AG04450 (cell line): ENCODE results near the gene DHRS4L2. TPM values are rescaled to one million over a fixed set of nuclear protein-coding genes. Genes with fewer than 3 reads are reported as not detected.
"Not testable (repeated sequence)": the region's sequence is repeated elsewhere in the genome, so short reads cannot be mapped to it uniquely, and the experiment has no call there.

Source experiments
- CTCF ChIA-PET: fragments of 300-600, 350-600 bp; formaldehyde crosslinking; extraction: SDS; loops from one replicate; lab custom pipeline; 2022; ENCODE audit warnings: antibody characterized with exemption, inconsistent platforms; lab: Charles Lee
- POLR2A ChIA-PET: fragments of 350-600 bp; formaldehyde crosslinking; extraction: SDS; loops from one replicate; lab custom pipeline; 2021; ENCODE audit warnings: antibody characterized with exemption, inconsistent platforms; lab: Yijun Ruan, JAX
- DNase-seq: peaks from one replicate; pipeline ENCODE4 v3.0.0-alpha.2; 2011; ENCODE audit warnings: low read depth, low spot score
- H3K27ac ChIP-seq: one replicate; pipeline ENCODE4 v1.5.1; 2012; ENCODE audit warnings: low read depth, low read length, control low read depth
- H3K27me3 ChIP-seq: one replicate; pipeline ENCODE4 v1.6.0; 2012; ENCODE audit warnings: low read length; ENCODE audit not compliant: control insufficient read depth, insufficient read depth
- H3K4me3 ChIP-seq: 2 replicates; pipeline ENCODE4 v1.5.1; 2011; ENCODE audit warnings: mild to moderate bottlenecking, low read depth, low read length, control low read depth
- H3K9me3 ChIP-seq: 2 replicates; pipeline ENCODE4 v1.5.1; 2012; ENCODE audit warnings: low read length; ENCODE audit not compliant: control insufficient read depth, insufficient read depth
- CTCF ChIP-seq: IDR thresholded peaks from 2 replicates; pipeline ENCODE4 v1.5.1; 2011; ENCODE audit warnings: low read depth, low read length, control low read depth, inconsistent platforms
- polyA plus RNA-seq: library from polyadenylated mRNA; depleted of rRNA; stranded (reverse); fragments of >200 nt; gene quantifications from 2 replicates; pipeline ENCODE4 v1.2.3, GENCODE V29; 2011

The DHRS4L2 gene
- polyA plus RNA-seq, 1 experiment, result 14.8 TPM

GRCh38 chr14:24032727-24033418, 44.1 kb downstream of the DHRS4L2 start:
- Histone ChIP-seq H3K9me3 (peaks cover 8% of the 10 kb centered on the region), H3K27ac (no peak overlapping the region), H3K27me3 (no peaks in the 10 kb centered on the region), H3K4me3 (no peak overlapping the region)
- no peak for TF ChIP-seq CTCF
- ChIA-PET POLR2A (interaction anchor here (0.7 to 0.8 kb wide), 2 partner anchors 11 to 61 kb away, joined by 3 to 4 read pairs; partner anchors contain the start of gene PCK2), CTCF (interaction anchor here (1.3 kb wide), 1 partner anchor 76 kb away, joined by 4 read pairs; no protein-coding TSS in a partner anchor)
- DNase-seq, result no peak

- H3K27ac ChIP-seq, POLR2A ChIA-PET, H3K27me3 ChIP-seq, H3K9me3 ChIP-seq, DNase-seq: not testable (repeated sequence)
- H3K4me3 ChIP-seq, result peak overlapping the region; percentile 66
- CTCF ChIA-PET, result interaction anchor here (0.6 to 1.4 kb wide), 3 partner anchors 16 to 404 kb away, joined by 3 to 5 read pairs (median 3); partner anchors contain the start of gene CARMIL3
Measured at GRCh38 chr14:24035769-24036168, 47.0 kb downstream of the DHRS4L2 start.

- ChIA-PET POLR2A (no interaction called here), CTCF (interaction anchor here (0.6 to 1.4 kb wide), 3 partner anchors 16 to 404 kb away, joined by 3 to 5 read pairs (median 3); partner anchors contain the start of gene CARMIL3)
- Histone ChIP-seq H3K27me3 (no peaks in the 10 kb centered on the region), H3K4me3 (peak overlapping the region; percentile 66), H3K27ac (no peak overlapping the region), H3K9me3 (peaks cover 8% of the 10 kb centered on the region)
- DNase-seq, result no peak
- peak; percentile 84 for TF ChIP-seq CTCF
Measured at GRCh38 chr14:24036169-24036962, 47.6 kb downstream of the DHRS4L2 start.

GRCh38 chr14:24036963-24037657, 48.4 kb downstream of the DHRS4L2 start:
- H3K9me3 ChIP-seq, POLR2A ChIA-PET, H3K4me3 ChIP-seq, H3K27ac ChIP-seq, CTCF ChIA-PET, DNase-seq, H3K27me3 ChIP-seq: not testable (repeated sequence)

GRCh38 chr14:24037658-24038037, 48.9 kb downstream of the DHRS4L2 start:
- POLR2A ChIA-PET, result no interaction called here
- TF ChIP-seq CTCF, result no peak
- DNase-seq, result no peak
- H3K27ac ChIP-seq, result no peak overlapping the region
- CTCF ChIA-PET, result no interaction called here
- H3K4me3 ChIP-seq, result no peak overlapping the region
- H3K9me3 ChIP-seq, result peaks cover 3% of the 10 kb centered on the region
- H3K27me3 ChIP-seq, result no peaks in the 10 kb centered on the region
